HepG2 (cell line): Measurements from ENCODE around the gene MIEF2. TPM values are rescaled to one million over a fixed set of nuclear protein-coding genes. Genes with fewer than 3 reads are reported as not detected.

Source experiments
- ATAC-seq: fragments of 200-7000 bp; cut with Tn5 transposase; 3 replicates; pipeline ENCODE4 v1.9.1; 2020; ENCODE audit warnings: mild to moderate bottlenecking, moderate library complexity
- BruUV-seq: library from RNA; stranded (reverse); fragments of 400-500 nt; replicated peaks from 2 replicates; lab custom pipeline; 2021; lab: Mats Ljungman, UMichigan
- CTCF ChIA-PET: fragments of 300-600 bp; formaldehyde crosslinking; extraction: SDS; loops from one replicate; lab custom pipeline; 2021; ENCODE audit warnings: low total read pairs, inconsistent platforms, low intra/inter-chr PET ratio; lab: Yijun Ruan, JAX
- POLR2A ChIA-PET: fragments of 350-600 bp; sonication (Branson Sonifier 250); formaldehyde crosslinking; loops from one replicate; lab custom pipeline; 2020; ENCODE audit warnings: antibody characterized with exemption, inconsistent platforms; lab: Yijun Ruan, JAX
- DNase-seq: peaks from one replicate; pipeline ENCODE4 v3.0.0-alpha.2; 2015; ENCODE audit warnings: low spot score
- FAIRE-seq: peaks from 3 replicates; lab custom pipeline; 2011; peaks lifted over from hg19 to GRCh38; lab: Jason Lieb, UNC
- H2AFZ ChIP-seq: one replicate; pipeline ENCODE4 v1.6.1; 2011; ENCODE audit warnings: low read length, inconsistent platforms
- H3K27ac ChIP-seq: fragments of 300-600 bp; 3 replicates; pipeline ENCODE4 v1.8.0; 2011; ENCODE audit warnings: mixed run types, mild to moderate bottlenecking, mixed read lengths, low read length, inconsistent platforms; ENCODE audit not compliant: insufficient read depth; ENCODE audit errors: extremely low read length
- H3K27me3 ChIP-seq, 2 experiments: fragments of 200-600 bp in 1 of 2; 2 replicates in 1 of 2; 3 replicates in 1 of 2; pipeline versions ENCODE4 v1.6.0 to v1.8.0; 2011; ENCODE audit warnings: low read length in 2 of 2, mild to moderate bottlenecking in 2 of 2, moderate library complexity in 2 of 2, inconsistent platforms in 1 of 2; ENCODE audit not compliant: insufficient read depth in 2 of 2, control insufficient read depth in 1 of 2
- H3K36me3 ChIP-seq, 2 experiments: fragments of 200-600 bp in 1 of 2; replicated peaks in 1 of 2; 2 replicates in 1 of 2; 3 replicates in 1 of 2; pipeline versions ENCODE4 v1.5.1 to v1.8.0; 2011; ENCODE audit warnings: low read length in 2 of 2, inconsistent platforms in 1 of 2; ENCODE audit not compliant: insufficient read depth in 2 of 2, control insufficient read depth in 1 of 2
- H3K4me1 ChIP-seq: 2 replicates; pipeline ENCODE4 v1.5.1; 2012; ENCODE audit warnings: low read length, inconsistent platforms; ENCODE audit not compliant: insufficient read depth
- H3K4me2 ChIP-seq: 2 replicates; pipeline ENCODE4 v1.6.0; 2011; ENCODE audit warnings: low read depth, low read length, inconsistent platforms
- H3K4me3 ChIP-seq, 3 experiments: fragments of 200-600 bp in 1 of 3; sonication (generic), shearing (Covaris generic) in 1 of 3; replicated peaks in 1 of 3; 2 replicates each; pipeline ENCODE4 v1.5.1; 2011 to 2016; ENCODE audit warnings: low read length in 3 of 3, inconsistent platforms in 2 of 3, low read depth in 2 of 3, mild to moderate bottlenecking in 2 of 3, control low read depth in 1 of 3, mixed read lengths in 1 of 3; ENCODE audit not compliant: insufficient read depth in 1 of 3
- H3K79me2 ChIP-seq: one replicate; pipeline ENCODE4 v1.6.1; 2011; ENCODE audit warnings: low read length, inconsistent platforms; ENCODE audit not compliant: insufficient read depth
- H3K9ac ChIP-seq: 2 replicates; pipeline ENCODE4 v1.6.0; 2011; ENCODE audit warnings: mild to moderate bottlenecking, low read depth, low read length, inconsistent platforms; ENCODE audit not compliant: insufficient read depth
- H3K9me3 ChIP-seq: 2 replicates; pipeline ENCODE4 v1.5.1; 2012; ENCODE audit warnings: mild to moderate bottlenecking, low read length
- H4K20me1 ChIP-seq: 2 replicates; pipeline ENCODE4 v1.6.0; 2011; ENCODE audit warnings: inconsistent platforms, mild to moderate bottlenecking, low read length, moderate library complexity; ENCODE audit not compliant: insufficient read depth
- CREB3 ChIP-seq: sonication (generic); formaldehyde crosslinking; IDR thresholded peaks from 2 replicates; pipeline ENCODE4 v1.5.0; 2020; ENCODE audit warnings: missing genetic modification reagents
- CREBL2 ChIP-seq: sonication (generic); formaldehyde crosslinking; IDR thresholded peaks from 2 replicates; pipeline ENCODE4 v1.8.1; 2023; ENCODE audit warnings: missing genetic modification reagents, mild to moderate bottlenecking, borderline replicate concordance
- NR2C2 ChIP-seq: sonication (generic); formaldehyde crosslinking; IDR thresholded peaks from 2 replicates; pipeline ENCODE4 v1.4.0; 2020; ENCODE audit warnings: missing genetic modification reagents, mild to moderate bottlenecking, moderate library complexity, borderline replicate concordance
- NR2F6 ChIP-seq, 2 experiments: IDR thresholded peaks; 2 replicates each; pipeline ENCODE4 v1.6.1; 2016; ENCODE audit warnings: antibody characterized with exemption in 1 of 2, mild to moderate bottlenecking in 1 of 2
- ZNF142 ChIP-seq: sonication (generic); formaldehyde crosslinking; IDR thresholded peaks from 2 replicates; pipeline ENCODE4 v1.4.0; 2020; ENCODE audit warnings: missing genetic modification reagents
- ZNF543 ChIP-seq: sonication (generic); formaldehyde crosslinking; IDR thresholded peaks from 2 replicates; pipeline ENCODE4 v1.4.0; 2020; ENCODE audit warnings: mild to moderate bottlenecking, missing genetic modification reagents
- WGBS: methylation state at CpG from one replicate; pipeline ENCODE4 v1.1.6; 2017; ENCODE audit warnings: low lambda C conversion rate; 5-methylcytosine and 5-hydroxymethylcytosine counted together
- in situ Hi-C: cut with HindIII; loops from 2 replicates; pipeline ENCODE4 v1.10.0; 2017; ENCODE audit warnings: low pct_unique_long_range_greater_than_20kb; ENCODE audit not compliant: extremely low pct_ligation_motif_present
- intact Hi-C: fragments of 100-400 bp; cut with micrococcal nuclease; formaldehyde crosslinking; loops from one replicate; pipeline ENCODE4 v1.10.0; 2022; ENCODE audit not compliant: unreplicated experiment
- polyA plus RNA-seq, 8 experiments: library from polyadenylated mRNA; depleted of rRNA in 3 of 8; stranded (reverse) in 7 of 8; unstranded in 1 of 8; fragments of >200 nt; fragmentation: Illumina TruSeq in 4 of 8; extraction: Trizol in 4 of 8; gene quantifications; 2 replicates each; pipeline versions ENCODE4 v1.2.1 to v1.2.3, GENCODE V29; 2011 to 2016; ENCODE audit warnings: low read depth in 4 of 8, missing spikeins in 1 of 8, mixed read lengths in 1 of 8; ENCODE audit not compliant: insufficient read depth in 1 of 8
- total RNA-seq, 5 experiments: library from RNA; depleted of rRNA; stranded (reverse); fragments of >200 nt; fragmentation: Illumina TruSeq; extraction: Trizol; gene quantifications; 2 replicates each; pipeline ENCODE4 v1.2.3, GENCODE V29; 2016; ENCODE audit warnings: low read depth in 1 of 5

The MIEF2 gene
- total and polyA plus RNA-seq, 2 of the 13 experiments (the other 11 are each of a cell fraction or from before 2014, with no cell fraction given) = 6.0 to 8.0 TPM

DNA sequence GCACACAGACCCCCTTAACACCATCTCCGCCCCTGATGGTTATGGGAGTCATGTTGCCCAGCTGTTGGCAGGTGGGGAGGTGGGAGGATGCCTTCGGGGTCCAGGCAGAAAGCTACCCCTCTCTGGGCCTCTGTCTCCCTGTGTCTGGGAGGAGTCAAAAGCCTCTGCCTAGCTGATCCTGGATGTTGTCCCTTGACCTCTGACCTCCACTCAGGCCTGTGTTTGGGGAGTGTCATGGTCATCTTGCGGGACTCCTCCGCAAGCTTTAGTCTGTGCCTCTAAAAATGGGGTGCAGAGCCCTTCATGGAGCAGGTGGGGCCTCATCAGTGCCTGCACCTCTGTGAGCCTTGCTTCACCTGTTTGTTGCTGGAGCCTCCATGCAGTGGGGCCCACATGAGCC is 31.2 kb upstream of the MIEF2 start:
- DNase-seq = no peak
- TF ChIP-seq CREB3 (CRISPR knock-in tag) (no peak), NR2F6 (IDR thresholded peaks at IDR 0.05) (peak; percentile 63), NR2F6 (CRISPR knock-in tag; IDR thresholded peaks at IDR 0.05) (peak; percentile 7; the same call in 1 of the 2 replicates), NR2C2 (CRISPR knock-in tag) (peak; percentile 73), ZNF543 (no peak), ZNF142 (CRISPR knock-in tag) (no peak), CREBL2 (CRISPR knock-in tag) (no peak)
- TF ChIP-seq, all 625 proteins: peak for 2
- Histone ChIP-seq H3K27me3 (no peaks in the 10 kb centered on the region; a peak in 1 of 5 replicates), H3K36me3 (peaks cover 4 to 17% of the 10 kb centered on the region in 2 experiments; a peak in 4 of 5 replicates), H3K79me2 (peaks cover 21% of the 10 kb centered on the region), H3K9me3 (no peaks in the 10 kb centered on the region), H3K4me3 (no peak overlapping the region), H4K20me1 (peaks cover 4% of the 10 kb centered on the region; the same call in 1 of the 2 replicates), H3K4me1 (peaks cover 46% of the 10 kb centered on the region), H3K27ac (no peak overlapping the region), H3K9ac (0 out of 2 replicates have a peak overlapping the region, but pooled peaks have one; percentile 8), H3K4me2 (no peak overlapping the region), H2AFZ (no peak overlapping the region)
- ChIA-PET CTCF (no interaction called here), POLR2A (interaction anchor here (1.3 kb wide), 1 partner anchor 38 kb away, joined by 3 read pairs; no protein-coding TSS in a partner anchor)
- WGBS = 55% methylated on average over 4 of the region's 4 CpGs
- in situ Hi-C loops (no loop called here), intact Hi-C loops (no loop called here)
- no TSS peak for BruUV-seq
- no peak for ATAC-seq
- no peak for FAIRE-seq
